GM19468 (cell line): ENCODE results near the gene NSUN3.

Experiments
- ATAC-seq: cut with Tn5 transposase; IDR thresholded peaks from one replicate; pipeline ENCODE4 v1.9.1; 2021; ENCODE audit warnings: mild to moderate bottlenecking, moderate library complexity, moderate number of reproducible peaks; ENCODE audit not compliant: unreplicated experiment; ENCODE audit errors: extremely low read depth

NSUN3 gene

DNA sequence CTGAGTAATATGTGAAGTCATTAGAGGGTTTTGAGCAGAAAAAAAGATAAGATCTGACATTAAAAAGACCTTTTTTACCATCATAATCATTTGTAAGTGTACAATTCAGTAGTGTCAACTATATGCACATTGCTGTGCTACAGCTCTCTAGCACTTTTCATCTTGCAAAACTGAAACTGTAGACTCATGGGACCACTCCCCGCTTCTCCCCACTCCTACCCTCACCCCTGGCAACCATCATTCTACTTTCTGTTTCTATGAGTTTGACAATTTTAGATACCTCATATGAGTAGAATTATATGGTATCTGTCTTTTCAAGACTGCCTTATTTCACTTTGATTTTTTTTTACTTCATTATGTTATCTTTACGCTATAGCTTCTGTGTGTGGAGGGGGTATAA, 112.8 kb downstream of the NSUN3 start:
- no peak for ATAC-seq

DNA sequence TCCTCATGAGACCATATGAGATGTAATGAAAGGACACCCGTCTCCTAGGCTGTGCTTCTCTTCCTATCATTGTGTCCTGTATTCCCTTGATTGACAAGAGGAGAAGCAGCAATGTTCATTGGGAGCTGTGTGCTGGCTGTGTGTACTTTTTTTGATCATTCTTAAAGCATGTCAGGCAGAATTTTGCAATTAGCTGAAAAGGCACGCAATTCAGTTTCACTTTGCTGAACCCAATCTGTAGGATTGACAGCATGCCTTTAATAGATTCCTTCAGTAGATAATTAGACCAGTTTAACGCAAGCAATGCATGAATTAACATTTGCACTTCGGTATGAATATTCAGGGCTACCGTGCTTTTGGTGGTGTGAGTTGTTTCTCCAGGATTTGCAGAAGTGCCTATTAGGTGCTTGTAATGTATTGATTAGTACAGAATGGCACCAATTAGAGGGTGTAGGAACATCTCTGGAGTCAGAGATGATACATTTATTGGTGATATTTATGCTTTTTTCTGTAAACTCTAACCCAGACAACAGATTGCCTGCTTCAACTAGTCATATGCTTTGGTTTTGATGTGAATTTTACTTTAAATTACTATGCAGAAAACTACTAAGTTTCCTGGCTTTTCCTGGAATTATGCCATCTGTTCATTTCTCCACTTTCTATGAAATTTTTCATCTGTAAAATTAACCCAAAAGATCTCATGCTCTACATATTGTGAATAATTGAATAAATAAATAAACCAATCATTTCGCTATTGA, 114.3 kb downstream of the NSUN3 start:
- ATAC-seq: no peak
